Tibial nerve (tissue), 4 donors: ENCODE data around the gene ASB16. TPM values are rescaled to one million over a fixed set of nuclear protein-coding genes. Genes with fewer than 3 reads are reported as not detected.

Experiments
- DNase-seq, 2 donors: peaks; one replicate each; pipeline ENCODE4 v3.0.0-alpha.2; 2019; ENCODE audit warnings: low spot score in 2 of 2
- H3K27ac ChIP-seq, 4 donors: fragments of 200-600 bp; sonication (generic) in 3 of 4; one replicate each; pipeline ENCODE4 v1.5.1; 2017 to 2019; ENCODE audit warnings: mild to moderate bottlenecking in 1 of 4
- H3K27me3 ChIP-seq, 2 donors: fragments of 200-600 bp; sonication (generic) in 1 of 2; one replicate each; pipeline versions ENCODE4 v1.5.1 to v1.6.0; 2017 to 2019
- H3K36me3 ChIP-seq, 3 donors: fragments of 200-600 bp; sonication (generic); one replicate each; pipeline ENCODE4 v1.5.1; 2018 to 2019
- H3K4me1 ChIP-seq, 4 donors: fragments of 200-600 bp; sonication (generic) in 3 of 4; one replicate each; pipeline ENCODE4 v1.5.1; 2017 to 2019
- H3K4me3 ChIP-seq, 4 donors: fragments of 200-600 bp; sonication (generic) in 3 of 4; one replicate each; pipeline ENCODE4 v1.5.1; 2017 to 2019; ENCODE audit warnings: mild to moderate bottlenecking in 1 of 4, moderate library complexity in 1 of 4
- H3K9me3 ChIP-seq, 4 donors: fragments of 200-600 bp; sonication (generic) in 3 of 4; one replicate each; pipeline ENCODE4 v1.5.1; 2017 to 2019
- CTCF ChIP-seq, 5 experiments: fragments of 200-600 bp in 3 of 5; fragments of 450-650 bp in 2 of 5; sonication (generic) in 3 of 5; IDR thresholded peaks; one replicate each; pipeline ENCODE4 v1.5.1; 2016 to 2019; ENCODE audit warnings: antibody characterized with exemption in 5 of 5, mild to moderate bottlenecking in 3 of 5, moderate library complexity in 2 of 5
- EP300 ChIP-seq, 2 donors: sonication (generic); formaldehyde crosslinking; IDR thresholded peaks; one replicate each; pipeline ENCODE4 v1.6.1; 2017; ENCODE audit warnings: antibody characterized with exemption in 2 of 2, mild to moderate bottlenecking in 1 of 2
- POLR2A ChIP-seq, 2 donors: fragments of 450-650 bp; IDR thresholded peaks; one replicate each; pipeline ENCODE4 v1.6.1; 2017; ENCODE audit warnings: antibody characterized with exemption in 2 of 2, mild to moderate bottlenecking in 2 of 2, moderate library complexity in 2 of 2
- WGBS, 2 donors: methylation state at CpG; one replicate each; pipeline ENCODE4 v1.1.5; 2018; 5-methylcytosine and 5-hydroxymethylcytosine counted together
- total RNA-seq, 4 donors: library from RNA; depleted of rRNA; stranded (reverse); fragments of >200 nt; gene quantifications; one replicate each; pipeline ENCODE4 v1.1.0, GENCODE V29; 2016

ASB16 gene
- total RNA-seq, 4 donors from 2014 or later: 2.7 TPM; not detected in 3

DNA sequence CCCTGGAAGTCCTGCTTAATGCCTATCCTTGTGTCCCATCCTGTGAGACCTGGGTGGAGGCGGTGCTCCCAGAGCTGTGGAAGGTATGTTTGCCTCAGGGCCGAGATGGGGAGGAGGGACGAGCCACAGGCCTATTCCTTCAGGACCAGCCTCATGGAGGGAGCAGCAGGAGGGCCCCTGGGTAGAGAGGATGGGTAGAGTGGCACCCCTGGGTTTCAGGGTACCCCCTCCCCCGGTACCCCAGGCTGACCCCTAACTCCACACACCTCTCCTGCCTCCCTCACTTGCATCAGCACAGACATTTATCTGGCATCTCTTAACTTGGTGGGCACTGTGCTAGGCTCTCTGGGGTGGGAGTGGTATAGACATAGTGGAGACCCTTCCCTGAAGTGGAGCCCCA is 7.1 kb downstream of the ASB16 start:
- Histone ChIP-seq H3K36me3 (peaks cover 0 to 52% (median 0%) of the 10 kb centered on the region in 3 donors), H3K9me3 (no peaks in the 10 kb centered on the region), H3K27ac (no peak overlapping the region), H3K27me3 (no peaks in the 10 kb centered on the region), H3K4me3 (no peak overlapping the region), H3K4me1 (no peaks in the 10 kb centered on the region)
- TF ChIP-seq EP300 (IDR thresholded peaks at IDR 0.05) (no peak), POLR2A (IDR thresholded peaks at IDR 0.05) (no peak), CTCF (IDR thresholded peaks at IDR 0.05) (no peak)
- WGBS, 2 donors: 83 to 97% methylated on average over 2 to 4 of the region's 4 CpGs
- DNase-seq: no peak

DNA sequence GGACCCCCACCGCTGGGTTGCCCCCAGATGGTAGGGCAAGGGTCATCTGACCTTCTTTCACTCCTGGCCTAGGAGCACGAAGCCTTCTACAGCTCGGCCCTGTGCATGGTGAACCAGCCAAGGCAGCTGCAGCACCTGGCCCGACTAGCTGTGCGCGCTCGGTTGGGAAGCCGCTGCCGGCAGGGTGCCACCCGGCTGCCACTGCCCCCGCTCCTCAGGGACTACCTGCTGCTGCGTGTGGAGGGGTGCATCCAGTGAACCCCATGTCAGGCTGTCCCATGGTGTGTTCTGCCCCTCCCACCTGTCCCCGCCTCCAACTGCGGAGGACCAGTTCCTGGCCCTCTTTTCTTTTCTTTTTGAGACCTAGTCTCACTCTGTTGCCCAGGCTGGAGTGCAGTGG is 7.6 kb downstream of the ASB16 start:
- peaks cover 0 to 53% (median 0%) of the 10 kb centered on the region in 3 donors for H3K36me3 ChIP-seq
- no peaks in the 10 kb centered on the region for H3K27me3 ChIP-seq
- H3K27ac ChIP-seq: no peak overlapping the region
- no peaks in the 10 kb centered on the region for H3K9me3 ChIP-seq
- no peak overlapping the region for H3K4me3 ChIP-seq
- DNase-seq: no peak
- H3K4me1 ChIP-seq: no peaks in the 10 kb centered on the region
- WGBS, 2 donors: 88 to 91% methylated on average over 12 to 14 of the region's 14 CpGs
- no peak for TF ChIP-seq POLR2A (IDR thresholded peaks at IDR 0.05)
- TF ChIP-seq EP300 (IDR thresholded peaks at IDR 0.05): no peak
- no peak for TF ChIP-seq CTCF (IDR thresholded peaks at IDR 0.05)

GRCh38 chr17:44183024-44183423 is 12.5 kb downstream of the ASB16 start:
- TF ChIP-seq EP300 (IDR thresholded peaks at IDR 0.05): no peak
- no peak for TF ChIP-seq POLR2A (IDR thresholded peaks at IDR 0.05)
- TF ChIP-seq CTCF (IDR thresholded peaks at IDR 0.05): no peak
- H3K4me1 ChIP-seq: peaks cover 0 to 29% (median 14%) of the 10 kb centered on the region in 4 donors
- DNase-seq: no peak
- no peak overlapping the region for H3K27ac ChIP-seq
- no peaks in the 10 kb centered on the region for H3K27me3 ChIP-seq
- peaks cover 0 to 28% (median 0%) of the 10 kb centered on the region in 3 donors for H3K36me3 ChIP-seq
- 74 to 81% methylated on average over 2 of the region's 2 CpGs for WGBS, 2 donors
- H3K9me3 ChIP-seq: no peaks in the 10 kb centered on the region
- H3K4me3 ChIP-seq: no peak overlapping the region

DNA sequence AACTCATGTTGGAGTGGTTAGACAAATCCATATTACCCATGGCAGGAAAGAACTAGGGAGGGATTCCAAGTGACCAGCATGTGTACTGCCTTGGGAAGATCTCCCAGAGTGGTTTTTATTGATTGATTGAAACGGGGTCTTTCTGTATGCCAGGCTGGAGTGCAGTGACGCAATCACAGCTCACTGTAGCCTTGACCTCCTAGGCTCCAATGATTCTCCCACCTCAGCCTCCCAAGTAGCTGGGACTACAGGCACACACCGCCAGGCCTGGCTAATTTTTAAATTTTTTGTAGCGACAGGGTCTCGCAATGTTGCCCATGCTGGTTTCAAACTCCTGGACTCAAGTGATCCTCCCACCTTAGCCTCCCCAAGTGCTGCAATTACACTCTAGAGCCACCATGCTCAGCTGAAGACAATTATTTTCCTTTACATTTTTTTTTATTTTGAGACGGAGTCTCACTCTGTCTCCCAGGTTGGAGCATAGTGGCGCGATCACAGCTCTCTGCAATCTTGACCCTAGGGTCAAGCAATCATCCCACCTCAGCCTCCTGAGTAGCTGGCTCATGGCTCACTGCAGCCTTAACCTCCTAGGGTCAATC is 13.8 kb downstream of the ASB16 start:
- WGBS, 2 donors: 87 to 88% methylated on average over 8 of the region's 8 CpGs
- H3K9me3 ChIP-seq: no peaks in the 10 kb centered on the region
- H3K4me1 ChIP-seq: peaks cover 0 to 41% (median 16%) of the 10 kb centered on the region in 4 donors

More for the DNA sequence above, 13.8 kb downstream of the ASB16 start:
- Histone ChIP-seq H3K36me3 (peaks cover 0 to 23% (median 0%) of the 10 kb centered on the region in 3 donors), H3K27ac (no peak overlapping the region), H3K27me3 (no peaks in the 10 kb centered on the region), H3K4me3 (no peak overlapping the region)
- no peak for TF ChIP-seq POLR2A (IDR thresholded peaks at IDR 0.05)
- TF ChIP-seq CTCF (IDR thresholded peaks at IDR 0.05): no peak
- no peak for TF ChIP-seq EP300 (IDR thresholded peaks at IDR 0.05)
- DNase-seq: no peak
